ENCODE data around the gene GPR146.
"Not testable (repeated sequence)": the region's sequence is repeated elsewhere in the genome, so short reads cannot be mapped to it uniquely, and the experiment has no call there.

Gene GPR146, protein sequence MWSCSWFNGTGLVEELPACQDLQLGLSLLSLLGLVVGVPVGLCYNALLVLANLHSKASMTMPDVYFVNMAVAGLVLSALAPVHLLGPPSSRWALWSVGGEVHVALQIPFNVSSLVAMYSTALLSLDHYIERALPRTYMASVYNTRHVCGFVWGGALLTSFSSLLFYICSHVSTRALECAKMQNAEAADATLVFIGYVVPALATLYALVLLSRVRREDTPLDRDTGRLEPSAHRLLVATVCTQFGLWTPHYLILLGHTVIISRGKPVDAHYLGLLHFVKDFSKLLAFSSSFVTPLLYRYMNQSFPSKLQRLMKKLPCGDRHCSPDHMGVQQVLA

DNA sequence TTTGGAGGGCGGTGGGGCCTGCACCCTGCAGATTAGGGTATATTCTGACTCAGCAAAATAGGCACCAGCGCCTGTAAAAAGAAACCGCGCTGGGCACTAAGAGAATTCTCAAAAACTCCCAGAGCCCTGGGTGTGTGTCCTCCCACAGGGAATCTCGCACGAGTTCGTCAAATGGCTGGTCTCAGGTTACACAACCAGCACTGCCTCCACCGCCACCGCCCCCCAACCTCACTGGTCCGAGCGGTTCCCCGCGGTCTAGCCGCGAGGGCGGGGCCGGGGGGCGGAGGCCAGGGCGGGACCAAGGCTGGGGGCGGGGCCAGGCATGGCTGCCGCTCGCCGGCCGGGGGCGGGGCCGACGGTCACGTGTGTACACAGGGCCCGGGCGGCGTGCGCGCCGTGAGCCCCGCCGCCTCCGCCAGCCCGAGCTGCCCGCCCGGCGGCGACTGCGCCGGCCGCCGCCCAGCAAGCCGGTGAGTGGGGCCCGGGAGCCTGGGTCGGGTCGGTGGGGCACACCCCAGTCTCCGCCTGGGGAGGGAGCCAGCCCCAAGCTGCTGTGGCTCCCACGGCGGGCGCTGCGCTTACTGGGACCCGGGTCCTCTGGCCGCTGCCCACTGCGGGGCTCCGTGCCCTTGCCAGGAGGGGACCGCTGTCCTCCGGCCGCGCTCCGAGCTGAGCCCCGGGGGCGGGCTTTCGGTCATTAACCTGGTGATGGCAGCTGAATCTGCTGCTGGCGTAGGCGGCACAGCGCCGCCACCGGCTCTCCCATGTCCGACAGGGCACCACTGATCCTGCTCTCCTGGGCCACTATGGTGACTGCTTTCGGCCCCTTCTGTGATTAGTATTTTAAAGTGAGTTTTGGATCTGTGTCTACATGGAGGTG is at the start of gene GPR146:
GPR146 (plus strand) TSS at position 358 of the 880 bp plus-strand sequence. CDS start 12,970 bp downstream, outside the sequence.
- DNase-seq (ENCODE audit: low read depth), result peak; percentile 98

DNA sequence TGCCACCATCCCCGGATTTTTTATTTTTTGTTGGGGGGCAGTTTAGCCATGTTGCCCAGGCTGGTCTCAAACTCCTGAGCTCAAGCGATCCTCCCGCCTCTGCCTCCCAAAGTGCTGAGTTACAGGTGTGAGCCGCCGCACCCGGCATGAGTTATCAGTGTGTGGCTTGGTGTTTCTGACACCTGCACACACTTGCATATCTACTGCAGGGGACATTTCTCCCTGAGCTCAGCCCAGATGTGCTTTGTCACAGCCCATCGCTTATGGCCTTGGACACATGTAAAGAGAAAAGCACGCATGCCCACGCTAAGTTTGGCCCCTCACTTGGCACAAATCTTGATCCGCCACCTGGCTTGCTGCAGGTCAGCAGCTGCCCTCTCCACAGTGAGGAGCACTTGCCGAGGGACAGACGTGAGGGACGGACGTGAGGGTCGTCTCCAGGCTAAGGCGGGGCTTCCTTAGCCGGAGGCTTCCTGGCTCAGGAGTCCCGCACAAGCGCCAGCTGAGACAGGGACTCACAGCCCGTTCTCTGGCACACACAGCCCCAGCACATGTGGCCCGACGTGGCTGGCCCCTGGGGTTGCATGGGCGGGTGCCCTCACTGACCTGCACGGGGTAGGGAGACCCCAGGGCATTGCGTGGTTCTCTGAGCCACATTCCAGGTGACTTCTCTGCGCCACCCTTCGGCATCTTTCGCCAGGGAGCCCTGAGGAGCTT is 49.6 kb upstream of the GPR146 start:
- DNase-seq (ENCODE audit: low read depth), result no peak

DNA sequence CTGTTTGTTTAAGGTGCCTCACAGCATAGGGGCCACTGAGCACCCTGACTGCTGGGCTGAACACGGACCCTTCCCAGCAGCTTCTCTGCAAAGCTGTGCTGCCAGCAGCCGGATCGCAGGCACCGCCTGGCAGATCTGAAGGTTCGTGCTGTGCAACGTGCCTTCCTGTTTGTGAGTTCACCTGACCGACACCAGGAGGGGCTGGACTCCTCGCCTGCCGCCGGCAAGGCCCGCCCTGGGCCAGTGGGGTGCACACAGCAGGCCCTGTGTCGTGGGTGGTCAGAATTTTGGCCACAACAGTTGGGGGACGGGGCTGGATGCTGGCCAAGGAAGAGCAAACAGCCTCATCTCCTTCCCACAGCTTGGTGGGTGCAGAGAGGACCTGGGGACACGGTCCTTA is 48.8 kb upstream of the GPR146 start:
- no peak for DNase-seq (ENCODE audit: low read depth)

DNA sequence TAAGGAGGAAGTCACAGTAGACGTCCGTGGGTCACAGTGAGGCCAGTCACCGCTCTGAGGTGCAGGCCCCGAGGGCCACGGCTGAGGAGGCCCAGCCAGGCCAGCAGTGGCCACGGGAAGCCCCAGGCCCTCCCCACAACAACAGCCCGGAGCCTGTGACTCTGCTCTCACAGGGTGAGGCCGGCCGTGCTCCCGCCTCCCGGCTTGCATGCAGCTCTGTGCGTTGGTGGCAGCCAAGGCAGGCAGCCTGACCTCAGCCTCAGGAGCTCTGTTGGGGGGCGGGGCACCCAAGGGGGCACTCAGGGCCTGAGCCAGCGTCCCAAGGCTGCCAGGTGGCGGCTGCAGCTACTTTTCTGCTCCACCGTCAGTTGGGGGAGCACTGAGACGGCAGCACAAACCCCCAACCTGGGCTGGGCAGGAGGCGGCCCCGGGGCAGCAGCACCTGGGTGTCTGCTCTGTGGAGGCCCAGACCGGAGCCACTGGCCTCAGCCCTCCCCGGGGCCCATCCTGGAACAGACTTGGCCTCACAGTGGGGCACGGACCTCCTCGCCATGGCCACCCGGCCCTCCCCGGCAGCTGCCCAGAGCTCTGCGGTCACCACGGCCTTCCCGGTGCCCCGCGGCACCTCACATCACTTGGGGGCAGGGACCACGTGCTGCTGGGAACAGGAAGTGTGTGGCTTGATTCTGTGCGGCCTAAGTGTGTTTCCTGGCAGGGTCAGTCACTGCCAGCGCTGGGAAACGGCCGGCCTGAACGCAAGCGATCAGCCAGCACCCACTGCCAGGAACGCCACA is 48.1 kb upstream of the GPR146 start:
- no peak for DNase-seq (ENCODE audit: low read depth)

DNA sequence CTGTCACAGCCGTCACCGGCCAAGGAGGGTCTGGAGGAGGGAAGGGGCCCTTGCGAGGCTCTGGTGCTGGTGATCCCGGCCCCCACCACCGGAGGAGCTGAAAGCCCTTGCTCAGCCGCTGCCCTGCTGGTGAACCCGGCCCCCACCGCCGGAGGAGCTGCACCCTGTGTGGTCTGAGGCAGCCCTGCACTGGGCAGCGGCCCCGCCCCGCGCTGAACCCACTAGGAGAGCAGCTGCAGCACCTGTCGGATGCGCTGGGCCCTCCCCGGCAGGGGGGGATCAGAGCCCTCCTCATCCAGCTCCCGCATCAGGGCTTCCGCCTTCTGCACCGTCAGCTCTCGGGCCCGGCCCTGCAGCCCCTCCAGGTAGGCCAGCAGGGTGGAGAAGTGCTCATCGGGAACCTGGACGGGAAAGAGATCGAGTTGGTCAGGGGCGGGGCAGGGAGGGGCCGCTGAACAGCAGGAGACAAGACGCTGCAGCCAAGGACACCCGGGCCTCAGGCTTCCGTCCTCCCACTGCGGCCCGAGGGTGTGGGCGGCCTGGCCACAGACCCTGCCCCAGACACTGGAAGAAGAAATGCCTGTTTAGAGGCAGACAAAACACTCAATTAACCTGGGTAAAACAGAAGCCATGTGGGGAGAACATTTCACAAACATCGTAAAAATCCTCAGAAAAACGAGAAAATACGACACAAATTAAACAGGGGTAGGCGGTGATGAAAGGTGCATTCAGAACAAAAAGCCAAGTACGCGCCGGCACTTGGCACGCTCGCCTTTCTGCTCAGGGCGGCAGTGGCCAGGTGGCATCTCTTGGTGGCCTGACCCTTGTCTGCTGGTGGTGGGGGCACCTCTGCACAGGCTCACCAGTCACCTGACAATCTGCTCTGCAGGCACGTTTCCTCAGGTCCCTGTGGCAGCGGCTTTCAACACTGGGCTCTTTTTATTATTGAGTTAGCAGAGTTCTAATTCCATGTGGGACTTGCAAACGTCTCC is 46.6 kb upstream of the GPR146 start:
- no peak for DNase-seq (ENCODE audit: low read depth)

DNA sequence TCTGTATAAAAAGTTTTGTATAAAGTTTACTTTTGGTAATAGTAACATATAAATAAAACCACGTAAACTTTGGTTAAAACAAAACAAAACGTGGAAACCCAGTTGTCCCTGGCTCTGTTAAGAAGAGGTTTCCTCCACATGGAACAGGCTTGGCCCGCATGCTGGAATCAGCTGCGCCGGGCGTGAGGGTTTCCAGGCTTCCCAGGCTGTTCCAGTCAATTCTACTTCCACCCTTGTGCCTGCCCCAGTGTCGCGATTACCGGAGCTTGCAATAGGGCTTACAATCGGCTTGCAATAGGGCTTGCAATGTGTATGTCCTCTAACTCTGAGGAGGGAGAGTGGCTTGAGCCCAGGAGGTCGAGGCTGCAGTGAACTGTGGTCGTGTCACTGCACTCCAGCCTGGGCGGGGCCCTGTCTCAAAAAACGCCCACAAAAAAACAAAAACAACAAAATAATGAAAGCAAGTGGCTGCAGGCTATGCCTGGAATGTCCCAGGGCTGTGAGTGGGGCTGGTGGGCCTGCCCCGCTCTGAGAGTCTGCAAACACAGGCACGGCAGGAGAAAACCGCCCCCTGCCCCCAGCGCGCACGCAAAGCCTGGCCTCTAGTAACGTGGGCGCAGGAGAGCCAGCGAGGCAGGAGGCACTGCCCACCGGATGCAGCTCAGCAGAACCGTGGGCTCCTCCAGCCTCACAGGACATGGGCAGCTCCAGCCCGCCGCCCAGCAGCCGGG is 45.0 kb upstream of the GPR146 start:
- DNase-seq (ENCODE audit: low read depth), result no peak

DNA sequence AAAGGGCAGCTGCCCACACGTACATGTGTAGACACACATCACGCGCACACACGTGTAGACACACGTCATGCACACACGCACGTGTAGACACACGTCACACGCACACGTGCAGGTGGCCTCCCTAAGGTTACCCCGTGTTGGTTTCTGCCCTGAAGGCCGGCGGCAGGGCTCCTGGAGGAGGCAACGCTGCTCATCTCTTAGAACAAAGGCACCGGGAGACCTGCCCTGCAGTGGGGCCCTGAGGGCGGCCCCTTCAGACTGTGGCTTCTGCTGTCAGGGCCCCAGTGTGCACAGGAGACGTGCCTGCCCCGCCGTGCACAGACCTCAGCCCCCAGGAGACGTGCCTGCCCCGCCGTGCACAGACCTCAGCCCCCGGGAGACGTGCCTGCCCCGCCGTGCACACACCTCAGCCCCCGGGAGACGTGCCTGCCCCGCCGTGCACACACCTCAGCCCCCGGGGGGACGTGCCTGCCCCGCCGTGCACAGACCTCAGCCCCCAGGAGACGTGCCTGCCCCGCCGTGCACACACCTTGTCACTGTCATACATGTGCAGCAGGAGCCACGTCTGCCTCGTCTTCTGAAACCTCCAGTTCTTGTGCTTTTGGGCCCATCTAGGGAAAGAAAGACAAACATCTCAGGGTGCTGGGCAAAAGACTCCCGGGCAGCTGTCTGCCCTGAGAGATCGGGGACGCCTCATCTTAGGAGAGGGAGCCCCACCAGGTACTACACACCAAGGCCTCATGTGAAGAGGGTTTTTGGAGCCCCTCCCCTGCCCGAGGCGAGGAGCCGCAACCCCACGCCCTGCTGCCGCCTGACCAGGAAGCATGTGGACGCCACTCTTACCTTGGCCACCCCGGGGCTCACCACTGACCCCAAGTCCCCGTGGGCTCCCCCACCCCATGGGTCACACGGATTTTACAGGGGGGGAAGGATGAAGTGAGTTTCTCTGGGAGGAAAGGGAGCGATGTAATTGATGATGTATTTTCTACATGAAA is 44.1 kb upstream of the GPR146 start:
- no peak for DNase-seq (ENCODE audit: low read depth)

DNA sequence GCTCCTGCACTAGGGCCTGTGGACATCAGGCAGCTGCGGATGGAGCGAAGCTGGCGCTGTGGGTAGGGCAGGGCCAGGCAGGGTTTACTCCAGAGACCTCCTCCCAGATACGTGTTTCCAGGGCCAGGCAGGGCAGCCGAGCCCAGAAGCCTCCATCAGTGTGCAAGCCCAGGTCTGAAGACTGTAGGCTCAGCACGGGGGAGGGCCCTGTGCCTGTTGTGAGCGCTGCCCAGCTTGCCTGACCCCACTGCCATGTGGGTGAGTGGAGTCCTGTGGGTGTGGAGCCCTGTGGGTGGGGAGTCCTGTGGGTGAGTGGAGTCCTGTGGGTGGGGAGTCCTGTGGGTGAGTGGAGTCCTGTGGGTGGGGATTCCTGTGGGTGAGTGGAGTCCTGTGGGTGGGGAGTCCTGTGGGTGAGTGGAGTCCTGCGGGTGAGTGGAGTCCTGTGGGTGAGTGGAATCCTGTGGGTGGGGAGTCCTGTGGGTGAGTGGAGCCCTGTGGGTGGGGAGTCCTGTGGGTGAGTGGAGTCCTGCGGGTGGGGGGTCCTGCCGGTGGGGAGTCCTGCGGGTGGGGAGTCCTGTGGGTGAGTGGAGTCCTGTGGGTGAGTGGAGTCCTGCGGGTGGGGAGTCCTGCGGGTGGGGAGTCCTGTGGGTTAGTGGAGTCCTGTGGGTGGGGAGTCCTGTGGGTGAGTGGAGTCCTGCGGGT is 43.1 kb upstream of the GPR146 start:
- DNase-seq (ENCODE audit: low read depth), result not testable (repeated sequence)

DNA sequence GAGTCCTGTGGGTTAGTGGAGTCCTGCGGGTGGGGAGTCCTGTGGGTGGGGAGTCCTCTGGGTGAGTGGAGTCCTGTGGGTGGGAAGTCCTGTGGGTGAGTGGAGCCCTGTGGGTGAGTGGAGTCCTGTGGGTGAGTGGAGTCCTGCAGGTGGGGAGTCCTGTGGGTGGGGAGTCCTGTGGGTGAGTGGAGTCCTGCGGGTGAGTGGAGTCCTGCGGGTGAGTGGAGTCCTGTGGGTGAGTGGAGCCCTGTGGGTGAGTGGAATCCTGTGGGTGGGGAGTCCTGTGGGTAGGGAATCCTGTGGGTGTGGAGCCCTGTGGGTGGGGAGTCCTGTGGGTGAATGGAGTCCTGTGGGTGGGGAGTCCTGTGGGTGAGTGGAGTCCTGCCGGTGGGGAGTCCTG is 42.3 kb upstream of the GPR146 start:
- not testable (repeated sequence) for DNase-seq (ENCODE audit: low read depth)

DNA sequence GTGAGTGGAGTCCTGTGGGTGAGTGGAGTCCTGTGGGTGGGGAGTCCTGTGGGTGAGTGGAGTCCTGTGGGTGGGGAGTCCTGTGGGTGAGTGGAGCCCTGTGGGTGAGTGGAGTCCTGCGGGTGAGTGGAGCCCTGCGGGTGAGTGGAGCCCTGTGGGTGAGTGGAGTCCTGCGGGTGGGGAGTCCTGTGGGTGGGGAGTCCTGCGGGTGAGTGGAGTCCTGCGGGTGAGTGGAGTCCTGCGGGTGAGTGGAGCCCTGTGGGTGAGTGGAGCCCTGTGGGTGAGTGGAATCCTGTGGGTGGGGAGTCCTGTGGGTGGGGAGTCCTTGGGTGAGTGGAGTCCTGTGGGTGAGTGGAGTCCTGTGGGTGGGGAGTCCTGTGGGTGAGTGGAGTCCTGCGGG is 41.9 kb upstream of the GPR146 start:
- DNase-seq (ENCODE audit: low read depth), result not testable (repeated sequence)

DNA sequence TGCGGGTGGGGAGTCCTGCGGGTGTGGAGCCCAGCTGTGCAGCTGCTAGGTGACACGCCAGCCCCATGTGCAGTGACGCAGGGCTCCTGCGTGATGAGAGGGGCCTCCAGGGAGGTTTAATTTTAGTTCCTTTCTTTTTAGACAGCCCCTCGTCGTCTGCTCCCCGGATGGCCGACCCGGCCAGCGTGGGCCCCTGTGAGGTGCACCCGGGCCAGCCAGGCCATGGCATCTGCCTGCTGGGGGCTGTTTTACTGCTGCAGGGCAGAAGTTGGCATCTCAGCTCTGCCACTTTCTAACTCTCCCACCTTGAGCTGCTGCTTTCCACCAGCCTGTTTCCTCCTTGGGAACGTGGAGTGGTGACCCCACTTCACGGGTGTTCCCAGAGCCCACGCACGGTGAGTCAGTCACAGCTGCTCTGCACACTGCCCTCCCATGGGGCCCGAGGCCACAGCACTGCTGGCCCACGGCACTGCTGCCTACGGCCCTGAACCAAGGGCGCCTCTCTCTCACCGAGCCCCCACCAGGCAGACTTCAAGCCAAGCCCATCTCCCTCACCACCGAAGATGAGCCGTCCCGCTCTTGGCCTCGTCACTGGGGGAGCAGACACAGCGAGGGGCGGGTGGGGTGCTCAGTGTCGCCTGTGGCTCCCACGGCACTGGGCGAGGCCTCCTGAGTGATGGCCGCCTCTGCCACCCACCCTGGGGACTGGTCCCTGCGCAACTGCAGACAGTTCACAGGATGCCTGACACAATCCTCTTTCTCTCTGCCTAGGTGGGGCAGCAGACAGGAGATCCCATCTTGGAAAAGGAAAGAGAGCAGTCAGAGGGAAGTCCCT is 40.1 kb upstream of the GPR146 start:
- no peak for DNase-seq (ENCODE audit: low read depth)

DNA sequence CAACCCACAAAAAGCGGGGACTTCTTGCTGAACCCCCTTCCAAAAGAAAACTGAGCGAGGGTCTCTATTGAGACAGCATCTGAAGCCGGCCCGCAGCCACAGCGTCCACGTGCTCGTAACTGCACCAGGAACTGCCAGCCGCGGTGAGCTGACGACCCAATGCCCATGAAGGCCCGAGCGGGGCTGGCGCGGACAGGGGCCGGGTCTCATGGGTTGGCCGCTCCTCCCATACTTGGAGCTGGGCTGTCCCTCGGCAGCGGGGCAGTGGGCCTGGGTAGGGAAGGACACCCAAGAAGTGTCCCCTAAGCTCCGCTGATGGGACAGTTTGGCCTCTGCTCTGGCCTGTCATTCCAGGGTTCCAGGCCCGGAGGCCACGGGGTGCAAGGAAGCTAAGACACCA is 39.0 kb upstream of the GPR146 start:
- no peak for DNase-seq (ENCODE audit: low read depth)

DNA sequence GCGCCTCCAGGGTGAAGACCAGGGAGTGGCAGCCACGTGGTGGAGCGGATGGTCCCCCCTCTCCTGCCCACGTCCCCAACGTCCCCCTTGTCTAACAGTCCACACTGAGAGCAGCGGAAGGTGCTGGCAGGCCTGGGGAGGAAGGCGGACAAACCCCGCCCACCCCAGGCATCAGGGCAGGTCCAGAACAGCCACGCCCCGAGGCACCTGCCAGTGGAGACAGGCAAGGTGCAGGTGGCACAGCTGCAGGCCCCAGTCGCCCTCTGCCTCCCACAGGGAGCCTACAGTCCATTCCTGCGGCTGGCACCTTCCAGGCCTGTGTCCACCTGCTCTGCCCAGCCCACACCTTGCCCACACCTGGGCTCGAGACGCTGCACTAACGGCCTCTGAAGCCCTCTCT is 36.4 kb upstream of the GPR146 start:
- DNase-seq (ENCODE audit: low read depth), result no peak

DNA sequence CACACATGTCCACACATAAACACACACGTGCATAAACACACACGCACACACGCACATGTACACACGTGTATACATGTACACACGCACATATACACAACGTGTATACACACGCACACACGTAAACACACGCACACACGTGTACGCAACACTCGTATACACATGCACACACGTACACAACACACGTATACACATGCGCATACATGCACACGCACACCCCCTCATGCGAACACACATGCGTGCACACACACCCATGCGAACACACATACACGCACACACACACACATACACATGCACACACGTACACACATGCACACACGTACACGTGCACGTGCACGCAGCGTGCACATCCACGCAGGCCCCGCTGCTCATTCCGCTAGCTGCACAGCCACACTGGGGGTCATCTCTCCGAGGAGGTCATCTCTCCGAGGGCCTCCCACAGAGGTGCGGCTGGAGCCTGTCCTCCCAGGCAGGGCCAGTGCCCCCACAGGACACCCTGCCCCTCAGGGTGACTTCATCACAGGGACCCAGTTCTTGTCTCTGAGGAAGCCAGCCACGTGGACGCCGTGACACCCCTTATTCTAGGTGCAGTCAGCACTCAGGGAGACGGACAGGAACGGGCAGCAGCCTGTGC is 35.5 kb upstream of the GPR146 start:
- DNase-seq (ENCODE audit: low read depth), result no peak

DNA sequence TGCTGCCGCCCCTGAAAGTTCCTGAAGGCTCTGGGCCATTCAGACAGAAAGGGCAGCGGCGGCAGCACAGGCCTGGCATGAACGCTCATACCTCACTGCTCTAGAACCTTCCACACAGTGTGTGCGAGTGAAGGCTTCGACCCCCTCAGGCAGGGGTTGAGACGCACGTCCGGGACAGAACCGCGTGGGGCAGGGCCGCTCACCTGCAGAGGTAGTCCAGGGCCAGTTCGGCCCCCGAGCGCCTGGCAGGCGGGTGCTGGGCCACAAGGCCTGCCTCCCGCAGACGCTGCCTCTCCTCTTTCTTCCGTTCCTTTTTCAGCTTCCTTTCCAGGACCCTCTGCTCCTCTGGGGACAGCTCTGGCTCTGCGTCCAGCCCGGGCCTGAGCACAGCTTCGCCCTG is 34.6 kb upstream of the GPR146 start:
- DNase-seq (ENCODE audit: low read depth), result no peak

DNA sequence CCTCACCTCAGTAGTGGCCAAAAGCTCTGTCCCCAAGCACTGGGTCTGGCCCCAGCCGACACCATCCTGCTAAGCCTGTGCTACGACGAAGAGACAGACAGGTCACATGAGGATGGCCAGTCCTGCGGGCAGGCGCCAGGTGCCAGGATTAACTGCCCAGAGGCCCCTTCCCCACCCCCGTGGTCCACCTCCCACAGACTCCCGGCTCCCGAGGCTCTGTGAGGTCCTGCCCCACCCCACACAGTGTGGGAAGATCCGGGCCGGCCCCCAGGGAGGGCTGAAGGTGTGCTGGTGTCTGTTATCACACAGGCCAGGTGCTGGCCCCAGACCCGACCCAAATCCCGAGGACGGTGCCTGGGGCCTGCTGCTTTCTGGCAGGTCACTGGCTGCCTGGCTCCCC is 34.1 kb upstream of the GPR146 start:
- no peak for DNase-seq (ENCODE audit: low read depth)

Measured in EH (cell line).